22Rv1 (cell line): ENCODE data around the gene F12.

Experiments
- ZFX ChIP-seq: fragments of 450-650 bp; IDR thresholded peaks from 2 replicates; pipeline ENCODE4 v1.6.1; 2017; ENCODE audit warnings: antibody characterized with exemption, borderline replicate concordance
- TF ChIP-seq, protein P1 (sequence below): fragments of 450-650 bp; IDR thresholded peaks from 2 replicates; pipeline ENCODE4 v1.5.1; 2017; ENCODE audit warnings: mild to moderate bottlenecking

DNA sequence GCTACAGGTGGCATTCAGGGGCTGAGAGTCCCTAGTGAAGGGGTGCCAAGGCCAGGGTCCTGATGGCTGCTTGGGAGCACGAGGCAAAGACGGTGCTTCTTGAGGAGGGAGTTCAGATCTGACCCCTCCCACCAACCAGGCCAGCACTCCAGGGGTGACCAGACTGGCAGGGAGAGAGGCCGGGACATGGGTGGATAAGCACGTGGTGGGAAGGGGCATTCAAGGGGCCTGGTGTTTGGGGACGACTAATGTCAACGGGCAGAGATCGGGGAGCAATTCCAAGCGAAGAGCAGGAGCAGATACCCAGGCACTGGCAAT lies 47.1 kb downstream of the F12 start:
- TF ChIP-seq, protein P1, sequence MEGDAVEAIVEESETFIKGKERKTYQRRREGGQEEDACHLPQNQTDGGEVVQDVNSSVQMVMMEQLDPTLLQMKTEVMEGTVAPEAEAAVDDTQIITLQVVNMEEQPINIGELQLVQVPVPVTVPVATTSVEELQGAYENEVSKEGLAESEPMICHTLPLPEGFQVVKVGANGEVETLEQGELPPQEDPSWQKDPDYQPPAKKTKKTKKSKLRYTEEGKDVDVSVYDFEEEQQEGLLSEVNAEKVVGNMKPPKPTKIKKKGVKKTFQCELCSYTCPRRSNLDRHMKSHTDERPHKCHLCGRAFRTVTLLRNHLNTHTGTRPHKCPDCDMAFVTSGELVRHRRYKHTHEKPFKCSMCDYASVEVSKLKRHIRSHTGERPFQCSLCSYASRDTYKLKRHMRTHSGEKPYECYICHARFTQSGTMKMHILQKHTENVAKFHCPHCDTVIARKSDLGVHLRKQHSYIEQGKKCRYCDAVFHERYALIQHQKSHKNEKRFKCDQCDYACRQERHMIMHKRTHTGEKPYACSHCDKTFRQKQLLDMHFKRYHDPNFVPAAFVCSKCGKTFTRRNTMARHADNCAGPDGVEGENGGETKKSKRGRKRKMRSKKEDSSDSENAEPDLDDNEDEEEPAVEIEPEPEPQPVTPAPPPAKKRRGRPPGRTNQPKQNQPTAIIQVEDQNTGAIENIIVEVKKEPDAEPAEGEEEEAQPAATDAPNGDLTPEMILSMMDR: no peak
- no peak for TF ChIP-seq ZFX
